Immature natural killer cell (primary cell): ENCODE results near the gene SCML2. TPM values are rescaled to one million over a fixed set of nuclear protein-coding genes. Genes with fewer than 3 reads are reported as not detected.
A peak's percentile ranks its signal among the peaks of the same experiment; 100 is the strongest.
"Not testable (repeated sequence)": the region's sequence is repeated elsewhere in the genome, so short reads cannot be mapped to it uniquely, and the experiment has no call there.

Source experiments
- DNase-seq, 3 donors: peaks; one replicate each; pipeline ENCODE4 v3.0.0; 2022; ENCODE audit warnings: mixed read lengths in 1 of 3
- H3K27ac Mint-ChIP-seq, 6 donors: one replicate each; pipeline ENCODE4 v1.8.0; 2020; ENCODE audit warnings: mixed read lengths in 6 of 6, mild to moderate bottlenecking in 5 of 6, inconsistent platforms in 4 of 6, moderate library complexity in 3 of 6
- H3K27me3 Mint-ChIP-seq, 3 donors: one replicate each; pipeline ENCODE4 v1.8.0; 2020 to 2021; ENCODE audit warnings: low read depth in 3 of 3, mild to moderate bottlenecking in 3 of 3, mixed read lengths in 3 of 3, moderate library complexity in 3 of 3, inconsistent platforms in 1 of 3
- H3K36me3 Mint-ChIP-seq, 3 donors: one replicate each; pipeline ENCODE4 v1.8.0; 2020; ENCODE audit warnings: mixed read lengths in 3 of 3, inconsistent platforms in 2 of 3, mild to moderate bottlenecking in 2 of 3
- H3K4me1 Mint-ChIP-seq, 2 donors: one replicate each; pipeline ENCODE4 v1.8.0; 2020; ENCODE audit warnings: inconsistent platforms in 2 of 2, mild to moderate bottlenecking in 2 of 2, mixed read lengths in 2 of 2, moderate library complexity in 1 of 2
- H3K4me3 Mint-ChIP-seq, 5 donors: one replicate each; pipeline ENCODE4 v1.8.0; 2020; ENCODE audit warnings: mild to moderate bottlenecking in 5 of 5, mixed read lengths in 5 of 5, inconsistent platforms in 3 of 5, moderate library complexity in 3 of 5
- H3K9me3 Mint-ChIP-seq, 6 donors: one replicate each; pipeline ENCODE4 v1.8.0; 2020; ENCODE audit warnings: mild to moderate bottlenecking in 6 of 6, mixed read lengths in 6 of 6, inconsistent platforms in 4 of 6, moderate library complexity in 3 of 6
- polyA plus RNA-seq, 3 donors: library from polyadenylated mRNA; unstranded; fragments of 300-500 nt; fragmentation: Illumina TruSeq; gene quantifications; one replicate each; pipeline ENCODE4 v1.2.3, GENCODE V29; 2021

SCML2 gene
- polyA plus RNA-seq = under 1 TPM in 2 of 3 donors, not detected in 1; 0.18 to 0.42 TPM

DNA sequence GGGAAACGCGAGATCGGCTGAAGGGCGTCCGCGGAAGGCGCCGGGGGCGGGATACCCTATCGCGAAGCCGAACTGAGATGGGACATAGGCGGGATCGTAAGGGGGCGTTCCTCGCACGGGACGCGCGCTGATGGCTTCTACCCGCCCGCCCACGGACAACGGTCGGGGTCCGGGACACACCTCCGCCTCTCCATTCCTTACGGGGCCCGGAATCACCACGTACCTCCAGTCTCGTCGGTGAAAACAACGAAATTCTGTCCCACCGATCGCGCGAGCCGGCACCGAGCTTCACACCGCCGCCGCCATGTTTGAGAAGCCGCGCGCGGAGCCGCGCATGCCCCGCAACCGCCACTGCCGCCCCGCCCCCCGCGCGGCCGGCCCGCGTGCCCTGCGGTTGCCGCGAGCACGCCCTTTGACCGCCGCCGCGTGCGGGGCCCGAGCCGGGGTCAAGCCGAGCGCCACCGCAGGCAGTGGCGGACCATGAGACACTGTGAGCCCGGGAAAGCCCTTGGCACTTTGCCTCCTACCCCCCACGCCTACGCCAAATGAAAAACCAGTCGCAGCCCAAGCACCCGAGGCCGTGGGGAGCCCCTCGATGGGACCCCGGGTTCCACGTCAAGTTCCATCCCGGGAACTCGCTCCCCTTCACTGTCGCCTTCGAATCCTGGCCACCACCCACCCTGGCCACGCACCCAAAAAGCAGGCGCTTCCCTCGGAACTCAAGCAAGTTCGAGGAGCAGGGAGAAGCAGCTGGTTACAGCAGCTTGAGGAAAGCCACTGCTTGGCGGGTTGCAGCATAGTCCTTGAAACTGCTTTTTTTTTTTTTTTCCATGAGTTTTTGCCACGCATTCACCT, at the start of gene SCML2:
Gene SCML2 (minus strand): TSS at position 320 of the 855 bp plus-strand sequence. CDS start 20,617 bp downstream, outside the sequence.
- peak; percentile 20 to 24 (median 22) for DNase-seq
- Mint-ChIP-seq H3K27ac (peak within 1 kb of the TSS in 1 of 6 donors; percentile 40), H3K4me1 (peaks cover 6% of the 10 kb centered on the region in 2 donors), H3K36me3 (no peaks in the 10 kb centered on the region), H3K9me3 (no peaks in the 10 kb centered on the region), H3K27me3 (peaks cover 4 to 13% (median 5%) of the 10 kb centered on the region in 3 donors), H3K4me3 (peak within 1 kb of the TSS; percentile 71 to 83 (median 82))

DNA sequence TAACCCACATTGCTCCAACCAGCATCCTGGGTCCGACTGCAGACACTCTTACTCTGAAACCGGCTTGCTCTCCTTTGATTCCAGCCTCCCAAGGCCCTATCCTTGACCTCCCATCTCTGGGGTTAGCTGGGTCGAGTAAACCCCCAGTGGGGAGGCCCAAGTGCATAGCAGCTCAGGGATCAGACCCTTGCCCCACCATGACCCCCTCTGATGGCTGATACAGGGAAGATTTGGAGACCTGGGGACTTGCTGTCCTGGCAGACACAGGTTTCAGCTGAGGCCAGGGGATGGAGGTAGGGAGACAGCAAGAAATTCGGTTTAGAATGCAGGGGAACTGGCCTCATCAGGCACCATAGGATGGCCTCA, 47.3 kb upstream of the SCML2 start:
- H3K27ac Mint-ChIP-seq = no peak overlapping the region
- peaks cover 2 to 5% (median 4%) of the 10 kb centered on the region in 3 donors for H3K27me3 Mint-ChIP-seq
- no peak overlapping the region for H3K4me3 Mint-ChIP-seq

DNA sequence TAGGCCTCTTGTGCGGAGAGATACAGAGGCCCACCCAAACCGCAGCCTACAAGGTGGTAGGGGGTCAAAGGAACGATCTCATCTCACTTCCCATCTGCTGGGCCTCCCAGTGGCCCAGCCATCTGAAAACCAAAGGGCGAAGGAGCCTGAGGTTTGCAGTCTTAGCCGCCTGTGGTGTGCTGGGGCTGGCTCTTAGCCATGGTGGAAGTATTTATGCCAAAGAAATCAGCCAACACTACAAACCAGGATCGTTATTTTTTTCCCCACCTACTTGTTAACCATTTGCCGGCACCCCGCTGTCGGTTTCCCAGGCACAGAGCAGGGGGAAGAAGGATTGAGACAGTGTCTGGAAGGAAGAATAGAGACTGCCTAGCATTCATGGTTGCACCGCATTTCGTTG, 40.0 kb upstream of the SCML2 start:
- Mint-ChIP-seq H3K9me3 (no peaks in the 10 kb centered on the region), H3K27me3 (peaks cover 0 to 8% (median 4%) of the 10 kb centered on the region in 3 donors), H3K4me3 (no peak overlapping the region), H3K27ac (no peak overlapping the region), H3K36me3 (no peaks in the 10 kb centered on the region), H3K4me1 (peaks cover 0 to 7% of the 10 kb centered on the region in 2 donors)
- no peak for DNase-seq

More for the DNA sequence above, 47.3 kb upstream of the SCML2 start:
- H3K4me1 Mint-ChIP-seq = no peaks in the 10 kb centered on the region
- no peaks in the 10 kb centered on the region for H3K36me3 Mint-ChIP-seq
- H3K9me3 Mint-ChIP-seq = no peaks in the 10 kb centered on the region
- no peak for DNase-seq

DNA sequence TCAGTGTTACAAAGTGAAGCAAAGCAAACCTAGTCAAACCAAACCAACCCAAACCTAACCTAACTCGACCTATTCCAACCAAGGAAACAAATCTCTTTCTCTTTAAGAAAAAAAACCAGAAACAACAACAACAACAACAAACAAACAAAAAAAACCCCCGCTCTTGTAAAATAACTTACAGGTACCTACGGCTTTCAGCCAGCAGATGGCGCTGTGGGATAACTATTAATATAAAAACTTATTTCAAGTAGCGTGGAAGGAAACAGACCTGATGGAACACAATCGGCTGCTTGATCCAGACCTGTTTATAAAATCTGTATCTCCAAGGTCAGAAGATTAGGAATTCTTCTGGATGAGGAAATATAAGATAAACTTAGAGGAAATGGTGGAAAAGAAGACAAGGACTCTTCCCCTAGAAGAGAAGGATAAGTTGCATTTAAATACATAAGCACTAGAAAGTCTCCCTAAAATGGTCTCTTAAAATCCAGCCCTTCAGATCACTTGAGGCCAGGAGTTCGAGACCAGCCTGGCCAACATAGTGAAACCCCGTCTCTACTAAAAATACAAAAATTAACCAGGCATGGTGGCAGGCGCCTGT, 36.6 kb upstream of the SCML2 start:
- Mint-ChIP-seq H3K36me3 (no peaks in the 10 kb centered on the region), H3K4me3 (no peak overlapping the region), H3K9me3 (no peaks in the 10 kb centered on the region), H3K27ac (no peak overlapping the region), H3K27me3 (peaks cover 0 to 5% (median 1%) of the 10 kb centered on the region in 3 donors), H3K4me1 (peaks cover 0 to 7% of the 10 kb centered on the region in 2 donors)
- DNase-seq = peak; percentile 53 to 64 (median 59)

DNA sequence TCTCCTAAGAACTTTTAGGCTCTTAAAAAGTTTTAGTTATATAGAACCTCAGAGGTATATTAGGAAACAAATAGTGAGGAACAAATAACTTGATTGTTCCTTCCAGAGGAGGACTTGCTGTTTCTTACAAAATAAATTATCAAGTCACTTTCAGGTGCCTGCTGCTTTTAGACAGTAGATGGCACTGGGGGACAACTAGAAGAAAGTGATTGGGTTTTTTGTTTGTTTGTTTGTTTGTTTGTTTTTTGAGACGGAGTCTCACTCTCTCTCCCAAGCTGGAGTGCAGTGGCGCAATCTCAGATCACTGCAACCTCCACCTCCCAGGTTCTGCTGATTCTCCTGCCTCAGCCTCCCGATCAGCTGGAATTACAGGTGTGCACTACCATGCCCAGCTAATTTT, 35.5 kb upstream of the SCML2 start:
- H3K36me3 Mint-ChIP-seq = no peaks in the 10 kb centered on the region
- peaks cover 0 to 4% (median 1%) of the 10 kb centered on the region in 3 donors for H3K27me3 Mint-ChIP-seq
- no peak overlapping the region for H3K4me3 Mint-ChIP-seq
- peaks cover 0 to 7% of the 10 kb centered on the region in 2 donors for H3K4me1 Mint-ChIP-seq
- H3K9me3 Mint-ChIP-seq = no peaks in the 10 kb centered on the region
- no peak for DNase-seq
- H3K27ac Mint-ChIP-seq = no peak overlapping the region

DNA sequence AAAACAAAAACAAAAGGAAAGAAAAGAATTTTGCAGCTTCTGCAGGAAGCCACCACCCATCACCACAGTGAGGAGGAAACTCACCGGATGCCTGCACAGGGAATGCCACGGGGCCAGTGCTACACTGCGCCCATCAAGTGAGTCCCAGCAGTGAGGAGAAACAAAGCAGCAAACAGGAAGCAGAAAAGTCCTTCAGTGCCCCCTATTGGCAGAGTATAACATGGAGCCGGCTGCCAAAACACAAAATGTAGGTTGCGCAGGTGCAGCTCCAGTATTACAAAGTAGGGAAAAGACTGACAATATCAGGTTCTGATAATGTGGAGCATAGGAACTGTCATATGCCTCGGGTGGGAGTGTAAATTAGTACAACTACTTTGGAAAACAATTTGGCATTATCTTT, 23.3 kb upstream of the SCML2 start:
- H3K27ac Mint-ChIP-seq = no peak overlapping the region
- H3K27me3 Mint-ChIP-seq = peaks cover 0 to 16% (median 0%) of the 10 kb centered on the region in 3 donors
- peak in 2 of 3 donors; percentile 8 to 18 for DNase-seq
- no peaks in the 10 kb centered on the region for H3K9me3 Mint-ChIP-seq
- H3K4me1 Mint-ChIP-seq = peaks cover 5 to 6% of the 10 kb centered on the region in 2 donors
- no peak overlapping the region for H3K4me3 Mint-ChIP-seq
- no peaks in the 10 kb centered on the region for H3K36me3 Mint-ChIP-seq

DNA sequence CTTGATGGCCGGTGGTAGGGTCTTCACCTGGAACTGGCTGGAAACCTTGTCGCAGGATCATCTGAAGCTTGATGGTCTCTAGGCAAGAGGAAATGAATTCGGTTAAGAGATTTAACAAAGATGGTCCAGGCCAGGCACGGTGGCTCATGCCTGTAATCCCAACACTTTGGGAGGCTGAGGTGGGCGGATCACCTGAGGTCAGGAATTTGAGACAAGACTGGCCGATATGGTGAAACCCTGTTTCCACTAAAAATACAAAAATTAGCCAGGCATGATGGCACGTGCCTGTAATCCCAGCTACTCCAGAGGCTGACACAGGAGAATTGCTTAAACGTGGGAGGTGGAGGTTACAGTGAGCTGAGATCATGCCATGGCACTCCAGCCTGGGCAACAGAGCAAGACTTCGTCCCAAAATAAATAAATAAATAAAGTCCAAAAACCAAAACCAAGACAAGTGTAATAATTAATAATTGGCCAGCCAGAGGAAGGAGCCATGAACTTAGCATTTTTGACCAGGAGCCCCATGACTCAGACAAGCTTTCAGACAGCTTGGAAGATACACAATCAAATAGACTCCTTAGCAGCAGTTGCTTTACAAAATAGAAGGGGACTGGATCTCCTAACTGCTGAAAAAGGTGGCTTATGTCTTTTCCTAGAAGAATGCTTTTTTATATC, 20.8 kb upstream of the SCML2 start:
- H3K27ac Mint-ChIP-seq, H3K9me3 Mint-ChIP-seq, H3K27me3 Mint-ChIP-seq: not testable (repeated sequence)

DNA sequence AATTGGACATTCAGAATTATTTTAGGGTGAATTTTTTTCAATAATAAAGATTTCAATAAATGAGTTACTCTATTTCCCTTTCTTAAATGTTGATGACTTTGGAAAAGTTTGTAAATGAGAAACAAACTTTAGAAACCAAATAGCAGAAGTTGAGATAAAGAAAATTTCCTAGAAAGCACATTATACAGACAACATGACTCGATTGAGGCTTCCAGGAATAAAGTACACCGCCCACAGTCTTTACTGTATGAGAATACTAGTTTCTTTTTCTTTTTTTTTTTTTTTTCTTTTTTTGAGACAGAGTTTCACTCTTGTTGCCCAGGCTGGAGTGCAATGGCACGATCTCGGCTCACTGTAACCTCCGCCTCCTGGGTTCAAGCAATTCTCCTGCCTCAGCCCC, 14.6 kb upstream of the SCML2 start:
- H3K27ac Mint-ChIP-seq, H3K4me1 Mint-ChIP-seq, H3K36me3 Mint-ChIP-seq, H3K4me3 Mint-ChIP-seq, DNase-seq, H3K9me3 Mint-ChIP-seq, H3K27me3 Mint-ChIP-seq: not testable (repeated sequence)

More for the DNA sequence above, 20.8 kb upstream of the SCML2 start:
- H3K4me3 Mint-ChIP-seq, H3K36me3 Mint-ChIP-seq, DNase-seq, H3K4me1 Mint-ChIP-seq: not testable (repeated sequence)

DNA sequence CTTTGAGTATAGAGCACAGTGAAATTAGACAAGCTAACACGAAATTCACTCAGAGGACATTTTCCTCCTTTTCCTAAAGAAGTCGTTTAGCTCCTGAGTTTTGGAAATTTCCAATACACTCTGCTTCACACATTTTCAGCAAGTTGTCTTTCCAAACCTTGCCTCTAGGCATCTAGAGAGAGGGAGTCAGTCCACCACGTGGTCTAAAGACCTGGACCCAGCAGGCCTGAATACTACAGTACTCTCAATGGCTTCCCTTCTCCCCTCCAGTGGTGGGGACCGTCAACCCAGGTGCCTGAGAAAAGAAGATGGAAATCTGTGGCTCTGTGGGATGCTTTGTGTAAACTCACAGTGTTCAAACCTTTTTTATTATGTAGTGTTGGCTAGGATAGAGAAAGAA, 13.9 kb upstream of the SCML2 start:
- no peak for DNase-seq
- H3K36me3 Mint-ChIP-seq = no peaks in the 10 kb centered on the region
- no peak overlapping the region for H3K4me3 Mint-ChIP-seq
- no peak overlapping the region for H3K27ac Mint-ChIP-seq
- H3K4me1 Mint-ChIP-seq = no peaks in the 10 kb centered on the region
- H3K27me3 Mint-ChIP-seq = peaks cover 5 to 8% (median 5%) of the 10 kb centered on the region in 3 donors
- no peaks in the 10 kb centered on the region for H3K9me3 Mint-ChIP-seq

DNA sequence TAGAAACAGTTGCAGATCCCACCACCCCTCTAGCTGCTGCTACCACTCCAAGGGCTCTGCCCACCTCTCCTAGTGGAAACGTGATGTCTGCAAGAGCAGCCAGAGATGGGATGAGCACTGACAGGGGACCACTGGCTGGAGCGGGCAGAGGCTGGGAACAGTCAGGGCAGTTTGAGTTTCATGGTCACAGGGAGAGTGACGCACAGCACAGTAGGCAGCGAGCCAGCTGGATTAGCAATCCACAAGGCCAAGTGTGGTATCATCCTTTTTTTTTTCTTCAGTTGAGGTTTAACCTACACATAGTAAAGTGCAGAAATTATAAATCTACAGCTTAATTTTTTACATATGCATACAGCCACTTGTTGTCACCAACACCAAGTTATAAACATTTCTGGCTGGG, 6.4 kb upstream of the SCML2 start:
- H3K9me3 Mint-ChIP-seq = no peaks in the 10 kb centered on the region
- no peaks in the 10 kb centered on the region for H3K4me1 Mint-ChIP-seq
- H3K36me3 Mint-ChIP-seq = no peaks in the 10 kb centered on the region
- H3K27me3 Mint-ChIP-seq = peaks cover 5 to 6% (median 5%) of the 10 kb centered on the region in 3 donors
- H3K4me3 Mint-ChIP-seq = no peak overlapping the region
- no peak overlapping the region for H3K27ac Mint-ChIP-seq
- no peak for DNase-seq

DNA sequence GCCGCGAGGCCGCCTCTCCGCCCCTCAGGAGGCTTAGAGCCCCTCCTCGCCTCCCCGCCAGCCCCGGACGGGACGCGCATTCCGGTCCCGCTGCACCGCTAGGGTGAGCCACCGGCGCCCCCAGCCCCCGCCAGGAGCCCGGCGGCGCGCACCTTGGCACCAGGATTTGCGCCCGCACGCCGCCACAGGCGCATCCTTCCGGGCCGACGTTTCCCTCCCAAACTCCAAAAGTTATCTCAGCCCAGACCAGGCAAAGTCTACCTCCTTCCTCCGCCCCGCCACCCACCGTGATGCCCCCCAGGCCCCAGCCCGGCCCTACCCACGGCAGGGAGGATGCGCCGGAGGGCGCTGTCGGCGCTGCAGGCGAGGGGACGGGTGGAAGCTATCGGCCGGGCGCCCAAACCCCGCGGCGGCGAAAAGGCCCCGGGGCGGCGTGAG, 538 bp downstream of the SCML2 start:
- H3K4me3 Mint-ChIP-seq = peak overlapping the region; percentile 42 to 83 (median 81)
- no peak for DNase-seq
- no peak overlapping the region for H3K27ac Mint-ChIP-seq
- H3K4me1 Mint-ChIP-seq = peaks cover 6% of the 10 kb centered on the region in 2 donors
- H3K27me3 Mint-ChIP-seq = peaks cover 5 to 13% (median 5%) of the 10 kb centered on the region in 3 donors
- H3K9me3 Mint-ChIP-seq = no peaks in the 10 kb centered on the region
- H3K36me3 Mint-ChIP-seq = no peaks in the 10 kb centered on the region

DNA sequence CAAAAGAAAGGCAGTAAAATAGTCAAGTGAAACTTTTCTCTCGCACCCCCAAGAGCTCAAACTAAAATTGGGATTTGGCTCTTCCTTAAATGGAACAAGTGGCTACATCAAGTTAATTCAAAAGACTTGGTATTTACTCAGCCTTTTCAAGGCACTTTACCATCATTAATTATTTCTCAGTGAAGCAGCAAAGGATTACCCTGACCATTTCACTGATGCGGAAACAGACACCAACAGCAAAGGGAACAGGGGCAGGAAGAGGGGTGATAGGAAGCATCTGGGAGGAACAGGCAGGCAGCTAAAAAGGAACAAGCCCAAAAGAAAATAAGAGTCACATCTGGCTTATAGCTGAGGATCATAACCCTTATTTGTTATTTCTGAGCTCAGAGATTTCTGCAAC, 2.7 kb downstream of the SCML2 start:
- H3K9me3 Mint-ChIP-seq = no peaks in the 10 kb centered on the region
- no peak for DNase-seq

DNA sequence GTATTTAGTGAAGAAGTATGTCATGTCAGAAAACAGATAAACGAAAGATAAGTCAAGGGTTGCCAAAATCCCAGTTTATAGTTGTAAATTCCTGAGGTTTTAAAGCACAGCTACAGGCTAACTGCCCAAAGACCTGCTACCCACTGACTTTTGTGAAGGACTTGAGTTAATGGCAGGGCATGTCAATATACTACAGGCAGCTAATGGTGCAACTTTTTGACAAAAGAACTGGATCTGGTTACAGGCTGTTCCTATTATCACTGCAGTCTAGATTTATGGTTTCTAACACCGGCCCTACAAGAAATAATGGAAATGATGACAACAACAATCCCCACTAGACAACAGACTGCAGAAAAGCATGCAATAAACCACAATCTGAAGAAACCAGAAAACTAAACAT, 6.4 kb downstream of the SCML2 start:
- DNase-seq = no peak
- Mint-ChIP-seq H3K9me3 (peaks cover 0 to 1% (median 0%) of the 10 kb centered on the region in 6 donors), H3K4me1 (no peaks in the 10 kb centered on the region), H3K36me3 (no peaks in the 10 kb centered on the region), H3K27me3 (peaks cover 0 to 16% (median 5%) of the 10 kb centered on the region in 3 donors), H3K27ac (no peak overlapping the region), H3K4me3 (no peak overlapping the region)

More for the DNA sequence above, 2.7 kb downstream of the SCML2 start:
- peaks cover 5 to 16% (median 5%) of the 10 kb centered on the region in 3 donors for H3K27me3 Mint-ChIP-seq
- H3K36me3 Mint-ChIP-seq = no peaks in the 10 kb centered on the region
- H3K4me1 Mint-ChIP-seq = peaks cover 6% of the 10 kb centered on the region in 2 donors
- H3K27ac Mint-ChIP-seq = no peak overlapping the region
- no peak overlapping the region for H3K4me3 Mint-ChIP-seq

DNA sequence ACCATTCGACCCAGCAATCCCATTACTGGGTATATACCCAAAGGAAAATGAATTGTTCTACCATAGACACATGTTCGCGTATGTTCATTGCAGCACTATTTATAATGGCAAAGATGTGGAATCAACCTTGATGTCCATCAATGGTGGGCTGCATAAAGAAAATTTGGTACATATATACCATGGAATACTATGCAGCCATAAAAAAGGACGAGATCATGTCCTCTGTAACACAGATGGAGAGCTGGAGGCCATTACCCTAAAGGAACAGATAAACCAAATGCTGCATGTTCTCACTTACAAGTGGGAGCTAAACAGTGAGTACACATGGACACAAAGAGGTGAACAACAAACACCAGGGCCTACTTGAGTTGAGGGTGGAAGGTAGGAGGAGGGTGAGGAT, 45.1 kb downstream of the SCML2 start:
- H3K4me3 Mint-ChIP-seq = no peak overlapping the region
- DNase-seq = no peak
- H3K4me1 Mint-ChIP-seq = no peaks in the 10 kb centered on the region
- peaks cover 0 to 2% (median 0%) of the 10 kb centered on the region in 6 donors for H3K9me3 Mint-ChIP-seq
- peaks cover 0 to 3% (median 0%) of the 10 kb centered on the region in 3 donors for H3K27me3 Mint-ChIP-seq
- no peaks in the 10 kb centered on the region for H3K36me3 Mint-ChIP-seq
- H3K27ac Mint-ChIP-seq = no peak overlapping the region
